ENCODE measurements around the gene CCDC157.

DNA sequence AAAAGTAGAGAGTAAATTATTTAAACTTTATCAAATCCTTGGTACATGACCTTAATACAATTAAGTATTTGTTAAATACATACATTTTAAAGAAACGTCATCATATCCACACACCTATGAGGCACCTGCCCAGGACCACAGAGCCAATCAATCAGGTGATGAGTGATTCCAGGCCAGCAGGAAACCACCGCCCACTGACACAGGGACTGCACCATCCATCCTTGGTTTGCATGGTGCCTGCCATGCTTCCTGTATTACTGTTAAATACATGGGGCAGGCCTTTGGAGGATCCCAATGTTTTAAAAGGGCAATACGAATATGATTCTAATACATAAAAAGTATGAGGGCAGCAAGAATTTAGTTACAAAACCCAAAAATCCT is 23.1 kb upstream of the CCDC157 start:
- no peak for TF ChIP-seq YY1 (IDR thresholded peaks at IDR 0.05; ENCODE audit: insufficient read depth, insufficient read length)
- no peak for TF ChIP-seq ZNF274 (IDR thresholded peaks at IDR 0.05; ENCODE audit: low read depth, low read length)
